ENCODE results near the gene HOXC5. TPM values are rescaled to one million over a fixed set of nuclear protein-coding genes. Genes with fewer than 3 reads are reported as not detected.

HOXC5 gene
- total RNA-seq, 1 experiment from 2014 or later = 1.1 TPM

DNA sequence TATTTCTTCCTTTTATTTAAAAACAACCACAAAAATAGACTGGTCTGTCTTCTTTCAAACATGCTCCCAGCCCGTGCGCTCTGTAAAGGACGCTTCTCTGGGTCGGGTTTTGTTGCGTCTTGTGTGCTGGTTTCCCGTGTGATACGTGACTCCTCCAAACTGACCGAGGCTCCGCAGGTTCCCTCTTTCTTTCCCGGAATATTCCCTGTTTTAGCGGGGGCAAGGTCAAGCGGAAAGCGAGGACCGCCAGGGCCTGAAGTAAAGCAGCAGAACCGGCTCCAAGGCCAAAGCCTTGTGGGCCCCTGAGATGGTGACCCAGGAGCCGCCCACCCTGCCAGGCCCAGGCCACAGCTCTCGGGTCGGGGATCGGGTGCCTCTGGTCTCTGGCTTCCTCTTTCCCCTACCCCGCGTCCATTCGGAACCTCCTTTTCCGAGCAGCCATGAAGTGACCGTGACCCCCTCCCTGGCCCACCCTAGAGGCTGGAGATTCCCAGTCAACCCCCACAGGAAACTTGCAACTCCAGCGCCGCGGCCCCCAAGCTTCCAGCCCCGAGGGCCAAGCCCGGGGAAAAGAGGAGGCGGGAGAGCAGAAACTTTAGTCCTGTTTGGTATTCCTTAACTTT lies 48.8 kb upstream of the HOXC5 start:
- POLR2A ChIA-PET = interaction anchor here (0.8 to 1.3 kb wide), 2 partner anchors 11 to 253 kb away, joined by 3 read pairs; no protein-coding TSS in a partner anchor
- no peak overlapping the region for H3K9ac ChIP-seq (ENCODE audit: low read length)

More for the DNA sequence above, 48.8 kb upstream of the HOXC5 start:
- no peak overlapping the region for H3K4me3 ChIP-seq (replicated peaks in 1 of 2; ENCODE audit: low read depth in 1 of 2, low read length in 2 of 2)
- no peaks in the 10 kb centered on the region for H3K9me3 ChIP-seq (ENCODE audit: control insufficient read depth in 1 of 2, insufficient read depth in 1 of 2, low read depth in 1 of 2, low read length in 2 of 2)
- no peaks in the 10 kb centered on the region for H3K9me2 ChIP-seq (ENCODE audit: insufficient read depth)
- RAD21 ChIA-PET (ENCODE audit: low non-redundant PET in 1 of 2, low total read pairs in 2 of 2, uncharacterized antibody in 2 of 2, unreplicated experiment in 2 of 2) = no interaction called here
- no peak for ATAC-seq
- H3K4me2 ChIP-seq (ENCODE audit: low read length) = peak overlapping the region; percentile 41
- no peaks in the 10 kb centered on the region for H4K20me1 ChIP-seq (ENCODE audit: insufficient read depth)
- no peaks in the 10 kb centered on the region for H3K27me3 ChIP-seq (ENCODE audit: insufficient read depth, low read length)
- no peak for DNase-seq (ENCODE audit: low read depth, low spot score)
- no peaks in the 10 kb centered on the region for H3K36me3 ChIP-seq (ENCODE audit: control insufficient read depth in 1 of 2, insufficient read depth in 2 of 2, low read length in 2 of 2)
- no peak overlapping the region for H3K27ac ChIP-seq (ENCODE audit: low read depth, low read length)
- H2AFZ ChIP-seq (ENCODE audit: low read depth, low read length, poor library complexity, severe bottlenecking) = no peak overlapping the region
- no TSS peak for BruUV-seq (replicated peaks)
- intact Hi-C loops (cut with micrococcal nuclease) = loop anchor here (2.0 kb wide), 2 partner anchors 217 to 231 kb away; no protein-coding TSS in a partner anchor
- H3K79me2 ChIP-seq (ENCODE audit: insufficient read depth, low read length) = no peaks in the 10 kb centered on the region
- CTCF ChIA-PET = interaction anchor here (0.9 to 5.7 kb wide), 11 partner anchors 14 to 232 kb away, joined by 3 to 35 read pairs (median 8); partner anchors contain the start of genes HOXC5 and HOXC9
- TF ChIP-seq RAD21 (IDR thresholded peaks at IDR 0.05; ENCODE audit: low read depth) (no peak), POLR2A (IDR thresholded peaks at IDR 0.05; ENCODE audit: borderline replicate concordance, extremely low read depth, insufficient read depth, insufficient read length) (no peak), EZH2 (IDR thresholded peaks at IDR 0.05) (no peak), JUND (IDR thresholded peaks at IDR 0.05) (no peak), EZH2phosphoT487 (IDR thresholded peaks at IDR 0.05; ENCODE audit: borderline replicate concordance) (no peak), EGR1 (IDR thresholded peaks at IDR 0.05; ENCODE audit: low read depth) (no peak), ELF1 (IDR thresholded peaks at IDR 0.05; ENCODE audit: borderline replicate concordance, low read depth) (no peak), SP1 (IDR thresholded peaks at IDR 0.05; ENCODE audit: low read depth) (no peak), YY1 (IDR thresholded peaks at IDR 0.05; ENCODE audit: extremely low read depth, insufficient replicate concordance, low read depth, low read length) (no peak), FOSL1 (IDR thresholded peaks at IDR 0.05; ENCODE audit: low read depth) (no peak), ZNF274 (IDR thresholded peaks at IDR 0.05; ENCODE audit: low read depth, low read length) (no peak), SRF (IDR thresholded peaks at IDR 0.05; ENCODE audit: low read depth) (no peak), ZFX (IDR thresholded peaks at IDR 0.05) (no peak)
- TF ChIP-seq, protein P1, sequence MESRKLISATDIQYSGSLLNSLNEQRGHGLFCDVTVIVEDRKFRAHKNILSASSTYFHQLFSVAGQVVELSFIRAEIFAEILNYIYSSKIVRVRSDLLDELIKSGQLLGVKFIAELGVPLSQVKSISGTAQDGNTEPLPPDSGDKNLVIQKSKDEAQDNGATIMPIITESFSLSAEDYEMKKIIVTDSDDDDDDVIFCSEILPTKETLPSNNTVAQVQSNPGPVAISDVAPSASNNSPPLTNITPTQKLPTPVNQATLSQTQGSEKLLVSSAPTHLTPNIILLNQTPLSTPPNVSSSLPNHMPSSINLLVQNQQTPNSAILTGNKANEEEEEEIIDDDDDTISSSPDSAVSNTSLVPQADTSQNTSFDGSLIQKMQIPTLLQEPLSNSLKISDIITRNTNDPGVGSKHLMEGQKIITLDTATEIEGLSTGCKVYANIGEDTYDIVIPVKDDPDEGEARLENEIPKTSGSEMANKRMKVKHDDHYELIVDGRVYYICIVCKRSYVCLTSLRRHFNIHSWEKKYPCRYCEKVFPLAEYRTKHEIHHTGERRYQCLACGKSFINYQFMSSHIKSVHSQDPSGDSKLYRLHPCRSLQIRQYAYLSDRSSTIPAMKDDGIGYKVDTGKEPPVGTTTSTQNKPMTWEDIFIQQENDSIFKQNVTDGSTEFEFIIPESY (IDR thresholded peaks at IDR 0.05; ENCODE audit: extremely low read depth, insufficient replicate concordance, low read length) = no peak
- TF ChIP-seq, protein P2, sequence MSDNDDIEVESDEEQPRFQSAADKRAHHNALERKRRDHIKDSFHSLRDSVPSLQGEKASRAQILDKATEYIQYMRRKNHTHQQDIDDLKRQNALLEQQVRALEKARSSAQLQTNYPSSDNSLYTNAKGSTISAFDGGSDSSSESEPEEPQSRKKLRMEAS (IDR thresholded peaks at IDR 0.05) = no peak
- TF ChIP-seq, protein P3, sequence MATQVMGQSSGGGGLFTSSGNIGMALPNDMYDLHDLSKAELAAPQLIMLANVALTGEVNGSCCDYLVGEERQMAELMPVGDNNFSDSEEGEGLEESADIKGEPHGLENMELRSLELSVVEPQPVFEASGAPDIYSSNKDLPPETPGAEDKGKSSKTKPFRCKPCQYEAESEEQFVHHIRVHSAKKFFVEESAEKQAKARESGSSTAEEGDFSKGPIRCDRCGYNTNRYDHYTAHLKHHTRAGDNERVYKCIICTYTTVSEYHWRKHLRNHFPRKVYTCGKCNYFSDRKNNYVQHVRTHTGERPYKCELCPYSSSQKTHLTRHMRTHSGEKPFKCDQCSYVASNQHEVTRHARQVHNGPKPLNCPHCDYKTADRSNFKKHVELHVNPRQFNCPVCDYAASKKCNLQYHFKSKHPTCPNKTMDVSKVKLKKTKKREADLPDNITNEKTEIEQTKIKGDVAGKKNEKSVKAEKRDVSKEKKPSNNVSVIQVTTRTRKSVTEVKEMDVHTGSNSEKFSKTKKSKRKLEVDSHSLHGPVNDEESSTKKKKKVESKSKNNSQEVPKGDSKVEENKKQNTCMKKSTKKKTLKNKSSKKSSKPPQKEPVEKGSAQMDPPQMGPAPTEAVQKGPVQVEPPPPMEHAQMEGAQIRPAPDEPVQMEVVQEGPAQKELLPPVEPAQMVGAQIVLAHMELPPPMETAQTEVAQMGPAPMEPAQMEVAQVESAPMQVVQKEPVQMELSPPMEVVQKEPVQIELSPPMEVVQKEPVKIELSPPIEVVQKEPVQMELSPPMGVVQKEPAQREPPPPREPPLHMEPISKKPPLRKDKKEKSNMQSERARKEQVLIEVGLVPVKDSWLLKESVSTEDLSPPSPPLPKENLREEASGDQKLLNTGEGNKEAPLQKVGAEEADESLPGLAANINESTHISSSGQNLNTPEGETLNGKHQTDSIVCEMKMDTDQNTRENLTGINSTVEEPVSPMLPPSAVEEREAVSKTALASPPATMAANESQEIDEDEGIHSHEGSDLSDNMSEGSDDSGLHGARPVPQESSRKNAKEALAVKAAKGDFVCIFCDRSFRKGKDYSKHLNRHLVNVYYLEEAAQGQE (IDR thresholded peaks at IDR 0.05; ENCODE audit: low read depth) = no peak
- TF ChIP-seq, protein P4, sequence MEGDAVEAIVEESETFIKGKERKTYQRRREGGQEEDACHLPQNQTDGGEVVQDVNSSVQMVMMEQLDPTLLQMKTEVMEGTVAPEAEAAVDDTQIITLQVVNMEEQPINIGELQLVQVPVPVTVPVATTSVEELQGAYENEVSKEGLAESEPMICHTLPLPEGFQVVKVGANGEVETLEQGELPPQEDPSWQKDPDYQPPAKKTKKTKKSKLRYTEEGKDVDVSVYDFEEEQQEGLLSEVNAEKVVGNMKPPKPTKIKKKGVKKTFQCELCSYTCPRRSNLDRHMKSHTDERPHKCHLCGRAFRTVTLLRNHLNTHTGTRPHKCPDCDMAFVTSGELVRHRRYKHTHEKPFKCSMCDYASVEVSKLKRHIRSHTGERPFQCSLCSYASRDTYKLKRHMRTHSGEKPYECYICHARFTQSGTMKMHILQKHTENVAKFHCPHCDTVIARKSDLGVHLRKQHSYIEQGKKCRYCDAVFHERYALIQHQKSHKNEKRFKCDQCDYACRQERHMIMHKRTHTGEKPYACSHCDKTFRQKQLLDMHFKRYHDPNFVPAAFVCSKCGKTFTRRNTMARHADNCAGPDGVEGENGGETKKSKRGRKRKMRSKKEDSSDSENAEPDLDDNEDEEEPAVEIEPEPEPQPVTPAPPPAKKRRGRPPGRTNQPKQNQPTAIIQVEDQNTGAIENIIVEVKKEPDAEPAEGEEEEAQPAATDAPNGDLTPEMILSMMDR (IDR thresholded peaks at IDR 0.05 in 2 of 3, conservative IDR thresholded peaks at IDR 0.05 in 1 of 3; ENCODE audit: borderline replicate concordance in 1 of 3, insufficient read depth in 1 of 3, low read depth in 2 of 3, low read length in 2 of 3) = no peak
- TF ChIP-seq, protein P5, sequence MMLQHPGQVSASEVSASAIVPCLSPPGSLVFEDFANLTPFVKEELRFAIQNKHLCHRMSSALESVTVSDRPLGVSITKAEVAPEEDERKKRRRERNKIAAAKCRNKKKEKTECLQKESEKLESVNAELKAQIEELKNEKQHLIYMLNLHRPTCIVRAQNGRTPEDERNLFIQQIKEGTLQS (IDR thresholded peaks at IDR 0.05) = no peak
- H3K4me1 ChIP-seq (ENCODE audit: control insufficient read depth in 1 of 2, insufficient read depth in 2 of 2, low read length in 2 of 2) = peaks cover 0 to 10% of the 10 kb centered on the region in 2 experiments; a peak in 2 of 4 replicates

Measured in HCT116 (cell line).